H1 (cell line): ENCODE results near the gene RECK.

Experiments
- CEBPB ChIP-seq: IDR thresholded peaks from 2 replicates; pipeline ENCODE4 v1.6.1; 2012; ENCODE audit warnings: low read depth, low read length
- CREB1 ChIP-seq: IDR thresholded peaks from 2 replicates; pipeline ENCODE4 v1.6.1; 2012; ENCODE audit warnings: inconsistent platforms
- EP300 ChIP-seq, 2 experiments: IDR thresholded peaks; 1 replicate in 1 of 2; 2 replicates in 1 of 2; pipeline ENCODE4 v1.6.1; 2011 to 2012; ENCODE audit warnings: low read depth in 2 of 2, low read length in 2 of 2, mild to moderate bottlenecking in 2 of 2, borderline replicate concordance in 1 of 2, inconsistent platforms in 1 of 2, moderate library complexity in 1 of 2
- EZH2 ChIP-seq: fragments of 200-600 bp; sonication (generic); IDR thresholded peaks from 2 replicates; pipeline ENCODE4 v1.7.1; 2012; ENCODE audit warnings: low read depth, mild to moderate bottlenecking, moderate library complexity, low read length, inconsistent platforms; ENCODE audit not compliant: severe bottlenecking
- HDAC6 ChIP-seq: IDR thresholded peaks from one replicate; pipeline ENCODE4 v1.7.1; 2012; ENCODE audit warnings: low read depth, mild to moderate bottlenecking, inconsistent platforms, low read length, moderate library complexity
- JUN ChIP-seq: IDR thresholded peaks from 2 replicates; pipeline ENCODE4 v1.6.1; 2011; ENCODE audit warnings: low read depth, mild to moderate bottlenecking, improper control_type of control experiment, low read length
- NRF1 ChIP-seq: IDR thresholded peaks from 2 replicates; pipeline ENCODE4 v1.6.1; 2011; ENCODE audit warnings: mild to moderate bottlenecking, low read depth, low read length, improper control_type of control experiment
- POLR2A ChIP-seq, 2 experiments: IDR thresholded peaks; 1 replicate in 1 of 2; 2 replicates in 1 of 2; pipeline ENCODE4 v1.6.1; 2011; ENCODE audit warnings: low read depth in 2 of 2, low read length in 2 of 2, mild to moderate bottlenecking in 2 of 2; ENCODE audit errors: control extremely low read depth in 1 of 2
- RAD21 ChIP-seq, 2 experiments: IDR thresholded peaks in 1 of 2; conservative IDR thresholded peaks in 1 of 2; 2 replicates each; pipeline ENCODE4 v1.6.1; 2011; ENCODE audit warnings: low read depth in 2 of 2, low read length in 2 of 2, improper control_type of control experiment in 1 of 2, inconsistent platforms in 1 of 2, mild to moderate bottlenecking in 1 of 2, moderate library complexity in 1 of 2
- SUZ12 ChIP-seq: fragments of 200-600 bp; sonication (generic); IDR thresholded peaks from 2 replicates; pipeline ENCODE4 v1.6.1; 2012; ENCODE audit warnings: mild to moderate bottlenecking, inconsistent platforms, low read length, moderate library complexity, mixed read lengths
- TAF1 ChIP-seq: IDR thresholded peaks from 2 replicates; pipeline ENCODE4 v1.6.1; 2011; ENCODE audit warnings: mild to moderate bottlenecking, low read depth, low read length
- YY1 ChIP-seq: IDR thresholded peaks from 2 replicates; pipeline ENCODE4 v1.6.1; 2011; ENCODE audit warnings: low read depth, mild to moderate bottlenecking, low read length
- TF ChIP-seq, protein P1 (sequence below), 3 experiments: IDR thresholded peaks; 1 replicate in 2 of 3; 2 replicates in 1 of 3; pipeline versions ENCODE4 v1.5.1 to v1.6.1; 2011; ENCODE audit warnings: low read length in 3 of 3, mild to moderate bottlenecking in 3 of 3, inconsistent platforms in 2 of 3, low read depth in 1 of 3, moderate library complexity in 1 of 3; ENCODE audit not compliant: insufficient read depth in 1 of 3; ENCODE audit errors: control extremely low read depth in 1 of 3

DNA sequence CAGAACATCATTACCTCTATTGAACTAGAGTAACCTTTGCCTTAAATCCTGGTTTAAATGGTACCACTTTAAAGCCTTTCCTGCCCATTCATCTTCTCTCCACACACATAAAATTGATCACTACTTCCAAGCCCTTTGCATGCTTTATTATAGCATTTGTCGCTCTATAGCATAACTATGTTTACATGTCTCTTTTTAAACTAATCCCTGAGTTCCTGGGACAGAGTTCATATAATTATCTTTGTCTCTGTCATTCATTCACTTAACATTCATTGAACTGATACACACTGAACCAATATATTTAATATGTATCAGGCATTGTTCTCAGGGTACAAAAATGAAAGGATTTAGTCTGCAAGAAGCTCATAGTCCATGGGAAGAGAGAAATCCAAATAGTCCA lies 37.3 kb downstream of the RECK start:
- no peak for TF ChIP-seq CEBPB
- TF ChIP-seq, protein P1, sequence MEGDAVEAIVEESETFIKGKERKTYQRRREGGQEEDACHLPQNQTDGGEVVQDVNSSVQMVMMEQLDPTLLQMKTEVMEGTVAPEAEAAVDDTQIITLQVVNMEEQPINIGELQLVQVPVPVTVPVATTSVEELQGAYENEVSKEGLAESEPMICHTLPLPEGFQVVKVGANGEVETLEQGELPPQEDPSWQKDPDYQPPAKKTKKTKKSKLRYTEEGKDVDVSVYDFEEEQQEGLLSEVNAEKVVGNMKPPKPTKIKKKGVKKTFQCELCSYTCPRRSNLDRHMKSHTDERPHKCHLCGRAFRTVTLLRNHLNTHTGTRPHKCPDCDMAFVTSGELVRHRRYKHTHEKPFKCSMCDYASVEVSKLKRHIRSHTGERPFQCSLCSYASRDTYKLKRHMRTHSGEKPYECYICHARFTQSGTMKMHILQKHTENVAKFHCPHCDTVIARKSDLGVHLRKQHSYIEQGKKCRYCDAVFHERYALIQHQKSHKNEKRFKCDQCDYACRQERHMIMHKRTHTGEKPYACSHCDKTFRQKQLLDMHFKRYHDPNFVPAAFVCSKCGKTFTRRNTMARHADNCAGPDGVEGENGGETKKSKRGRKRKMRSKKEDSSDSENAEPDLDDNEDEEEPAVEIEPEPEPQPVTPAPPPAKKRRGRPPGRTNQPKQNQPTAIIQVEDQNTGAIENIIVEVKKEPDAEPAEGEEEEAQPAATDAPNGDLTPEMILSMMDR (IDR thresholded peaks at IDR 0.05; ENCODE audit: control extremely low read depth in 1 of 3, insufficient read depth in 1 of 3, low read depth in 1 of 3, low read length in 3 of 3): no peak
- TF ChIP-seq RAD21 (IDR thresholded peaks at IDR 0.05 in 1 of 2, conservative IDR thresholded peaks at IDR 0.05 in 1 of 2; ENCODE audit: low read depth in 2 of 2, low read length in 2 of 2): no peak
- TF ChIP-seq NRF1: no peak
- TF ChIP-seq POLR2A (IDR thresholded peaks at IDR 0.05; ENCODE audit: control extremely low read depth in 1 of 2, low read depth in 2 of 2, low read length in 2 of 2): no peak
- TF ChIP-seq JUN: no peak
- TF ChIP-seq TAF1: no peak
- TF ChIP-seq SUZ12: no peak
- TF ChIP-seq YY1: no peak
- no peak for TF ChIP-seq CREB1
- no peak for TF ChIP-seq EP300 (IDR thresholded peaks at IDR 0.05; ENCODE audit: borderline replicate concordance in 1 of 2, low read depth in 2 of 2, low read length in 2 of 2)
- no peak for TF ChIP-seq HDAC6
- TF ChIP-seq EZH2: no peak
